IMR-90 (cell line): ENCODE results near the gene TJP1. TPM values are rescaled to one million over a fixed set of nuclear protein-coding genes. Genes with fewer than 3 reads are reported as not detected.

Experiments
- ATAC-seq: fragments of 200-7000 bp; cut with Tn5 transposase; 2 replicates; pipeline ENCODE4 v1.9.1; 2020; ENCODE audit warnings: low read depth, mild to moderate bottlenecking, moderate library complexity
- BruUV-seq: library from RNA; stranded (reverse); fragments of 400-500 nt; replicated peaks from 2 replicates; lab custom pipeline; 2021; lab: Mats Ljungman, UMichigan
- CTCF ChIA-PET: fragments of 300-600 bp; formaldehyde crosslinking; extraction: SDS; loops from one replicate; lab custom pipeline; 2021; ENCODE audit warnings: antibody characterized with exemption; lab: Yijun Ruan, JAX
- POLR2A ChIA-PET: fragments of 300-600 bp; sonication (Branson Sonifier 250); formaldehyde crosslinking; loops from one replicate; lab custom pipeline; 2022; ENCODE audit warnings: antibody characterized with exemption; ENCODE audit not compliant: unreplicated experiment; lab: Charles Lee
- DNase-seq: peaks from one replicate; pipeline ENCODE4 v3.0.0; 2013
- H2AFZ ChIP-seq: replicated peaks from 2 replicates; pipeline ENCODE3; 2013; ENCODE audit warnings: low read length, mild to moderate bottlenecking; ENCODE audit not compliant: poor library complexity
- H2AK5ac ChIP-seq: 2 replicates; pipeline ENCODE4 v1.6.1; 2013; ENCODE audit warnings: low read depth, low read length, inconsistent platforms
- H2AK9ac ChIP-seq: replicated peaks from 2 replicates; pipeline ENCODE3; 2013; ENCODE audit warnings: mild to moderate bottlenecking, low read depth, low read length, moderate library complexity; ENCODE audit not compliant: poor library complexity
- H2BK120ac ChIP-seq: 2 replicates; pipeline ENCODE4 v1.6.1; 2013; ENCODE audit warnings: low read depth, low read length, inconsistent platforms
- H2BK15ac ChIP-seq: 3 replicates; pipeline ENCODE4 v1.6.1; 2013; ENCODE audit warnings: low read depth, low read length, inconsistent platforms
- H2BK20ac ChIP-seq: 2 replicates; pipeline ENCODE4 v1.6.1; 2013; ENCODE audit warnings: low read depth, mild to moderate bottlenecking, inconsistent platforms, low read length, moderate library complexity
- H2BK5ac ChIP-seq: 2 replicates; pipeline ENCODE4 v1.6.1; 2013; ENCODE audit warnings: mild to moderate bottlenecking, low read depth, low read length, inconsistent platforms; ENCODE audit not compliant: poor library complexity, severe bottlenecking
- H3K14ac ChIP-seq: replicated peaks from 2 replicates; pipeline ENCODE4 v1.6.1; 2013; ENCODE audit warnings: low read depth, low read length, inconsistent platforms
- H3K18ac ChIP-seq: 2 replicates; pipeline ENCODE4 v1.6.1; 2013; ENCODE audit warnings: low read depth, low read length, control low read depth
- H3K23ac ChIP-seq: 2 replicates; pipeline ENCODE4 v1.6.1; 2013; ENCODE audit warnings: low read depth, low read length, inconsistent platforms
- H3K27ac ChIP-seq: 2 replicates; pipeline ENCODE4 v1.5.1; 2013; ENCODE audit warnings: mild to moderate bottlenecking, control low read depth, low read length; ENCODE audit not compliant: insufficient read depth
- H3K27me3 ChIP-seq: 2 replicates; pipeline ENCODE4 v1.6.1; 2013; ENCODE audit warnings: low read length; ENCODE audit not compliant: control insufficient read depth, insufficient read depth
- H3K36me3 ChIP-seq: 2 replicates; pipeline ENCODE4 v1.6.1; 2013; ENCODE audit warnings: low read length, mixed read lengths; ENCODE audit not compliant: control insufficient read depth, insufficient read depth
- H3K4ac ChIP-seq: 2 replicates; pipeline ENCODE4 v1.6.1; 2013; ENCODE audit warnings: low read depth, low read length, inconsistent platforms
- H3K4me1 ChIP-seq: 2 replicates; pipeline ENCODE4 v1.6.1; 2013; ENCODE audit warnings: low read length, mixed read lengths; ENCODE audit not compliant: control insufficient read depth, insufficient read depth
- H3K4me2 ChIP-seq: 2 replicates; pipeline ENCODE4 v1.6.1; 2013; ENCODE audit warnings: low read depth, mild to moderate bottlenecking, control low read depth, low read length, moderate library complexity
- H3K4me3 ChIP-seq: 2 replicates; pipeline ENCODE4 v1.5.1; 2013; ENCODE audit warnings: low read depth, mild to moderate bottlenecking, control low read depth, low read length, moderate library complexity; ENCODE audit not compliant: insufficient read depth
- H3K56ac ChIP-seq: 2 replicates; pipeline ENCODE4 v1.6.1; 2013; ENCODE audit warnings: low read length, inconsistent platforms; ENCODE audit not compliant: insufficient read depth; ENCODE audit errors: extremely low read depth
- H3K79me1 ChIP-seq, 2 experiments: 2 replicates each; pipeline ENCODE4 v1.6.1; 2013; ENCODE audit warnings: low read length in 2 of 2, inconsistent platforms in 1 of 2, low read depth in 1 of 2
- H3K9ac ChIP-seq: 2 replicates; pipeline ENCODE4 v1.6.1; 2013; ENCODE audit warnings: low read depth, low read length, control low read depth
- H3K9me1 ChIP-seq: 2 replicates; pipeline ENCODE4 v1.6.1; 2013; ENCODE audit warnings: low read length, inconsistent platforms; ENCODE audit not compliant: insufficient read depth
- H3K9me3 ChIP-seq: 2 replicates; pipeline ENCODE4 v1.6.1; 2013; ENCODE audit warnings: low read length; ENCODE audit not compliant: control insufficient read depth, insufficient read depth
- H4K20me1 ChIP-seq: 2 replicates; pipeline ENCODE4 v1.6.1; 2013; ENCODE audit warnings: low read length, inconsistent platforms; ENCODE audit not compliant: insufficient read depth
- H4K5ac ChIP-seq: 2 replicates; pipeline ENCODE4 v1.6.1; 2013; ENCODE audit warnings: mild to moderate bottlenecking, low read depth, low read length, control low read depth
- H4K8ac ChIP-seq, 2 experiments: 2 replicates each; pipeline ENCODE4 v1.6.1; 2013; ENCODE audit warnings: low read depth in 2 of 2, low read length in 2 of 2, control low read depth in 1 of 2, inconsistent platforms in 1 of 2
- H4K91ac ChIP-seq: 2 replicates; pipeline ENCODE4 v1.6.1; 2013; ENCODE audit warnings: low read depth, low read length, inconsistent platforms; ENCODE audit not compliant: insufficient read depth
- BHLHE40 ChIP-seq: fragments of 150-350 bp; IDR thresholded peaks from 2 replicates; pipeline ENCODE4 v1.6.1; 2016; ENCODE audit warnings: mild to moderate bottlenecking, low read depth, low read length
- CEBPB ChIP-seq: IDR thresholded peaks from 2 replicates; pipeline ENCODE4 v1.6.1; 2012; ENCODE audit warnings: low read depth, low read length, improper control_type of control experiment
- CHD1 ChIP-seq: IDR thresholded peaks from 2 replicates; pipeline ENCODE4 v1.6.1; 2012; ENCODE audit warnings: low read depth, low read length, improper control_type of control experiment
- CTCF ChIP-seq: conservative IDR thresholded peaks from 2 replicates; pipeline ENCODE4 v1.5.1; 2012; ENCODE audit warnings: mild to moderate bottlenecking, low read depth, low read length, improper control_type of control experiment
- FOS ChIP-seq: fragments of 150-350 bp; IDR thresholded peaks from 2 replicates; pipeline ENCODE4 v1.6.1; 2016; ENCODE audit warnings: low read depth, low read length
- MAFK ChIP-seq: IDR thresholded peaks from 2 replicates; pipeline ENCODE4 v1.6.1; 2012; ENCODE audit warnings: low read depth, low read length, improper control_type of control experiment
- MAZ ChIP-seq: IDR thresholded peaks from 2 replicates; pipeline ENCODE4 v1.6.1; 2012; ENCODE audit warnings: low read depth, mild to moderate bottlenecking, low read length, improper control_type of control experiment, moderate library complexity, borderline replicate concordance
- MXI1 ChIP-seq: IDR thresholded peaks from 2 replicates; pipeline ENCODE4 v1.6.1; 2012; ENCODE audit warnings: low read depth, mild to moderate bottlenecking, low read length, moderate library complexity, borderline replicate concordance
- NFE2L2 ChIP-seq: fragments of 150-350 bp; IDR thresholded peaks from 2 replicates; pipeline ENCODE4 v1.6.1; 2016; ENCODE audit warnings: low read depth, mild to moderate bottlenecking, low read length
- POLR2A ChIP-seq: IDR thresholded peaks from 2 replicates; pipeline ENCODE4 v1.6.1; 2012; ENCODE audit warnings: mild to moderate bottlenecking, low read depth, low read length
- RAD21 ChIP-seq: IDR thresholded peaks from 2 replicates; pipeline ENCODE4 v1.6.1; 2012; ENCODE audit warnings: low read length, improper control_type of control experiment
- RCOR1 ChIP-seq: IDR thresholded peaks from 2 replicates; pipeline ENCODE4 v1.6.1; 2012; ENCODE audit warnings: mild to moderate bottlenecking, low read length, improper control_type of control experiment; ENCODE audit not compliant: insufficient replicate concordance
- RFX5 ChIP-seq: IDR thresholded peaks from 2 replicates; pipeline ENCODE4 v1.8.0; 2012; ENCODE audit warnings: low read depth, mild to moderate bottlenecking, low read length, moderate library complexity
- SMC3 ChIP-seq: fragments of 150-350 bp; IDR thresholded peaks from 2 replicates; pipeline ENCODE4 v1.6.1; 2016; ENCODE audit warnings: low read depth, mild to moderate bottlenecking, antibody characterized with exemption, low read length, moderate library complexity
- USF2 ChIP-seq: fragments of 150-350 bp; IDR thresholded peaks from 2 replicates; pipeline ENCODE4 v1.6.1; 2017; ENCODE audit warnings: mild to moderate bottlenecking, antibody characterized with exemption, low read length, low read depth
- WGBS, 2 experiments: methylation state at CpG; one replicate each; pipeline versions ENCODE4 v1.1.5 to v1.1.7; 2013; ENCODE audit warnings: missing lambda C conversion rate in 2 of 2; ENCODE audit not compliant: insufficient read length in 1 of 2; ENCODE audit errors: extremely low coverage in 2 of 2; 5-methylcytosine and 5-hydroxymethylcytosine counted together
- dilution Hi-C: fragments of 300-500 bp; cut with HindIII; formaldehyde crosslinking; loops from one replicate; pipeline ENCODE4 v1.14.3; 2018; ENCODE audit warnings: low sequenced_read_pairs; ENCODE audit not compliant: unreplicated experiment
- in situ Hi-C: fragments of 300-500 bp; cut with MboI; formaldehyde crosslinking; loops from 3 replicates; pipeline ENCODE4 v1.14.3; 2019; ENCODE audit warnings: low sequenced_read_pairs, inconsistent platforms, mixed read lengths
- intact Hi-C: fragments of 100-400 bp; cut with micrococcal nuclease; formaldehyde crosslinking; loops from 2 replicates; pipeline ENCODE4 v1.10.0; 2022
- polyA plus RNA-seq, 3 experiments: library from polyadenylated mRNA; depleted of rRNA; stranded (reverse); fragments of >200 nt; gene quantifications; 2 replicates each; pipeline ENCODE4 v1.2.3, GENCODE V29; 2012; ENCODE audit warnings: low replicate concordance in 1 of 3
- total RNA-seq: library from RNA; depleted of rRNA; stranded (reverse); fragments of >200 nt; gene quantifications from 2 replicates; pipeline ENCODE4 v1.2.3, GENCODE V29; 2012
- TF ChIP-seq, protein P1 (sequence below): fragments of 150-350 bp; IDR thresholded peaks from 2 replicates; pipeline ENCODE4 v1.6.1; 2016; ENCODE audit warnings: low read depth, mild to moderate bottlenecking, low read length, moderate library complexity, borderline replicate concordance

The TJP1 gene
- total and polyA plus RNA-seq, 2 of the 4 experiments (the other 2 are of a cell fraction): 42.2 to 43.4 TPM

- Histone ChIP-seq H3K14ac (no peak overlapping the region), H3K36me3 (no peaks in the 10 kb centered on the region), H2BK20ac (no peak overlapping the region), H2BK5ac (no peak overlapping the region), H3K9me3 (no peaks in the 10 kb centered on the region; the same call in 1 of the 2 replicates), H4K20me1 (no peaks in the 10 kb centered on the region), H3K79me1 (no peaks in the 10 kb centered on the region), H3K18ac (no peak overlapping the region), H3K9ac (no peak overlapping the region), H3K27ac (no peak overlapping the region), H2AK9ac (no peak overlapping the region), H3K56ac (no peak overlapping the region), H2BK120ac (no peak overlapping the region), H4K5ac (no peak overlapping the region), H3K27me3 (no peaks in the 10 kb centered on the region; the same call in 1 of the 2 replicates), H3K23ac (no peak overlapping the region), H3K4ac (no peak overlapping the region), H3K4me2 (no peak overlapping the region), H3K9me1 (no peaks in the 10 kb centered on the region; the same call in 1 of the 2 replicates), H3K4me1 (no peaks in the 10 kb centered on the region), H2BK15ac (no peak overlapping the region), H2AK5ac (no peak overlapping the region), H4K8ac (no peak overlapping the region), H4K91ac (no peak overlapping the region), H3K4me3 (no peak overlapping the region), H2AFZ (no peak overlapping the region)
- ChIA-PET POLR2A (interaction anchor here (0.6 kb wide), 1 partner anchor 20 kb away, joined by 13 read pairs; no protein-coding TSS in a partner anchor), CTCF (no interaction called here)
- no TSS peak for BruUV-seq
- intact Hi-C loops: no loop called here
- dilution Hi-C loops: no loop called here
- no peak for ATAC-seq
- TF ChIP-seq MXI1 (no peak), CEBPB (no peak), BHLHE40 (no peak), RAD21 (no peak), POLR2A (no peak), USF2 (no peak), RCOR1 (no peak), MAZ (no peak), NFE2L2 (no peak), CHD1 (no peak), MAFK (no peak), RFX5 (no peak), CTCF (no peak), SMC3 (no peak), FOS (no peak)
- TF ChIP-seq, protein P1, sequence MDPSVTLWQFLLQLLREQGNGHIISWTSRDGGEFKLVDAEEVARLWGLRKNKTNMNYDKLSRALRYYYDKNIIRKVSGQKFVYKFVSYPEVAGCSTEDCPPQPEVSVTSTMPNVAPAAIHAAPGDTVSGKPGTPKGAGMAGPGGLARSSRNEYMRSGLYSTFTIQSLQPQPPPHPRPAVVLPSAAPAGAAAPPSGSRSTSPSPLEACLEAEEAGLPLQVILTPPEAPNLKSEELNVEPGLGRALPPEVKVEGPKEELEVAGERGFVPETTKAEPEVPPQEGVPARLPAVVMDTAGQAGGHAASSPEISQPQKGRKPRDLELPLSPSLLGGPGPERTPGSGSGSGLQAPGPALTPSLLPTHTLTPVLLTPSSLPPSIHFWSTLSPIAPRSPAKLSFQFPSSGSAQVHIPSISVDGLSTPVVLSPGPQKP: no peak
- WGBS, 2 experiments: no CpG with 5 or more reads among the region's 11 CpGs
- in situ Hi-C loops: loop anchor here (10.0 kb wide), 1 partner anchor 54 kb away; no protein-coding TSS in a partner anchor
- DNase-seq: no peak
Measured at GRCh38 chr15:29870495-29871151, 48.4 kb upstream of the TJP1 start.
